A549 (cell line): ENCODE results near the gene NUP205.

Experiments used
- MAZ ChIP-seq: fragments of 150-350 bp; IDR thresholded peaks from 2 replicates; pipeline ENCODE4 v1.6.1; 2014; ENCODE audit warnings: antibody characterized with exemption, low read depth, low read length, borderline replicate concordance
- PHF8 ChIP-seq: fragments of 200-600 bp; sonication (generic); IDR thresholded peaks from 2 replicates; pipeline ENCODE4 v1.6.1; 2016; ENCODE audit warnings: low read depth, mild to moderate bottlenecking, antibody characterized with exemption, moderate library complexity, borderline replicate concordance
- POLR2A ChIP-seq: IDR thresholded peaks from 2 replicates; pipeline ENCODE4 v1.6.1; 2012; ENCODE audit warnings: mild to moderate bottlenecking, low read length
- RAD21 ChIP-seq, 2 experiments: fragments of >200 bp in 1 of 2; sonication (Bioruptor Twin) in 1 of 2; formaldehyde crosslinking in 1 of 2; IDR thresholded peaks in 1 of 2; conservative IDR thresholded peaks in 1 of 2; 2 replicates in 1 of 2; 3 replicates in 1 of 2; pipeline ENCODE4 v1.6.1; 2012 to 2018; ENCODE audit warnings: inconsistent platforms in 1 of 2
- SMC3 ChIP-seq: fragments of >200 bp; sonication (Bioruptor Twin); formaldehyde crosslinking; IDR thresholded peaks from 3 replicates; pipeline ENCODE4 v1.6.1; 2018; ENCODE audit warnings: inconsistent platforms
- TF ChIP-seq, protein P1 (sequence below): fragments of >200 bp; sonication (Bioruptor Twin); formaldehyde crosslinking; IDR thresholded peaks from 3 replicates; pipeline ENCODE4 v1.5.1; 2016

DNA sequence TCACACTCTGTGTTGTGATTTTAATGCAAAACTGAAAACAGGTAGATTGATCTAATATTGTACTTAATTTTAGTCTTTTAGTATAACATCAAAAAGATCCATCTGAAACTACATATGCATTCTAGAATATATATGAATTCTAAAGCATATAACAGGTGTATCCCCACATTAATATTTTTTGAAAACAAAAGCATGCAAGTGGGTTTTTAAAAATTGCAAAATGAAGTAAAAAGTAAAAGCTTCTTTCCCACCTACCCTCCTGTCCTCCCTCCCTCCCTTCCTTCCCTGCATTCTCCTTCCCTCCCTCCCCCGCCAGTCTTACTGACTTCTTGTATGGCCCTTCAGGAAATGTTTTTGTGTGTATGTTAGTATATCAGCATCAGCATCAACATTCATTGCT is 90.0 kb downstream of the NUP205 start:
- TF ChIP-seq, protein P1, sequence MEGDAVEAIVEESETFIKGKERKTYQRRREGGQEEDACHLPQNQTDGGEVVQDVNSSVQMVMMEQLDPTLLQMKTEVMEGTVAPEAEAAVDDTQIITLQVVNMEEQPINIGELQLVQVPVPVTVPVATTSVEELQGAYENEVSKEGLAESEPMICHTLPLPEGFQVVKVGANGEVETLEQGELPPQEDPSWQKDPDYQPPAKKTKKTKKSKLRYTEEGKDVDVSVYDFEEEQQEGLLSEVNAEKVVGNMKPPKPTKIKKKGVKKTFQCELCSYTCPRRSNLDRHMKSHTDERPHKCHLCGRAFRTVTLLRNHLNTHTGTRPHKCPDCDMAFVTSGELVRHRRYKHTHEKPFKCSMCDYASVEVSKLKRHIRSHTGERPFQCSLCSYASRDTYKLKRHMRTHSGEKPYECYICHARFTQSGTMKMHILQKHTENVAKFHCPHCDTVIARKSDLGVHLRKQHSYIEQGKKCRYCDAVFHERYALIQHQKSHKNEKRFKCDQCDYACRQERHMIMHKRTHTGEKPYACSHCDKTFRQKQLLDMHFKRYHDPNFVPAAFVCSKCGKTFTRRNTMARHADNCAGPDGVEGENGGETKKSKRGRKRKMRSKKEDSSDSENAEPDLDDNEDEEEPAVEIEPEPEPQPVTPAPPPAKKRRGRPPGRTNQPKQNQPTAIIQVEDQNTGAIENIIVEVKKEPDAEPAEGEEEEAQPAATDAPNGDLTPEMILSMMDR, result no peak
- TF ChIP-seq PHF8 (no peak), RAD21 (conservative IDR thresholded peaks at IDR 0.05 in 1 of 2, IDR thresholded peaks at IDR 0.05 in 1 of 2) (no peak), MAZ (no peak), SMC3 (no peak), POLR2A (no peak)
